ENCODE data around the gene JAM3. TPM values are rescaled to one million over a fixed set of nuclear protein-coding genes. Genes with fewer than 3 reads are reported as not detected.

The JAM3 gene
- total RNA-seq, 1 experiment from 2014 or later: not detected

- H3K27me3 ChIP-seq (ENCODE audit: insufficient read depth, low read depth): no peaks in the 10 kb centered on the region
- no peaks in the 10 kb centered on the region for H3K9me3 ChIP-seq (ENCODE audit: insufficient read depth, low read depth)
- CTCF ChIA-PET: no interaction called here
- no peak overlapping the region for H3K27ac ChIP-seq
- H3K4me1 ChIP-seq (replicated peaks; ENCODE audit: insufficient read depth): no peaks in the 10 kb centered on the region
- no peak overlapping the region for H3K4me3 ChIP-seq
- no peaks in the 10 kb centered on the region for H4K20me1 ChIP-seq (ENCODE audit: insufficient read depth)
- no peaks in the 10 kb centered on the region; the same call in 1 of the 2 replicates for H3K36me3 ChIP-seq (ENCODE audit: low read depth)
- no peaks in the 10 kb centered on the region for H3K79me2 ChIP-seq (ENCODE audit: low read depth)
- H3K4me2 ChIP-seq: no peak overlapping the region
- TF ChIP-seq EZH2 (IDR thresholded peaks at IDR 0.05; ENCODE audit: low read depth): no peak
- TF ChIP-seq, protein P1, sequence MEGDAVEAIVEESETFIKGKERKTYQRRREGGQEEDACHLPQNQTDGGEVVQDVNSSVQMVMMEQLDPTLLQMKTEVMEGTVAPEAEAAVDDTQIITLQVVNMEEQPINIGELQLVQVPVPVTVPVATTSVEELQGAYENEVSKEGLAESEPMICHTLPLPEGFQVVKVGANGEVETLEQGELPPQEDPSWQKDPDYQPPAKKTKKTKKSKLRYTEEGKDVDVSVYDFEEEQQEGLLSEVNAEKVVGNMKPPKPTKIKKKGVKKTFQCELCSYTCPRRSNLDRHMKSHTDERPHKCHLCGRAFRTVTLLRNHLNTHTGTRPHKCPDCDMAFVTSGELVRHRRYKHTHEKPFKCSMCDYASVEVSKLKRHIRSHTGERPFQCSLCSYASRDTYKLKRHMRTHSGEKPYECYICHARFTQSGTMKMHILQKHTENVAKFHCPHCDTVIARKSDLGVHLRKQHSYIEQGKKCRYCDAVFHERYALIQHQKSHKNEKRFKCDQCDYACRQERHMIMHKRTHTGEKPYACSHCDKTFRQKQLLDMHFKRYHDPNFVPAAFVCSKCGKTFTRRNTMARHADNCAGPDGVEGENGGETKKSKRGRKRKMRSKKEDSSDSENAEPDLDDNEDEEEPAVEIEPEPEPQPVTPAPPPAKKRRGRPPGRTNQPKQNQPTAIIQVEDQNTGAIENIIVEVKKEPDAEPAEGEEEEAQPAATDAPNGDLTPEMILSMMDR (conservative IDR thresholded peaks at IDR 0.05): no peak
- H2AFZ ChIP-seq: no peak overlapping the region
- no peaks in the 10 kb centered on the region for H3F3A ChIP-seq (ENCODE audit: insufficient read depth, low read depth)
- POLR2A ChIA-PET (ENCODE audit: unreplicated experiment): no interaction called here
- no TSS peak for BruUV-seq (replicated peaks)
- no peak for DNase-seq
- no peaks in the 10 kb centered on the region for H3K9me2 ChIP-seq (ENCODE audit: insufficient read depth)
- intact Hi-C loops (cut with micrococcal nuclease; ENCODE audit: unreplicated experiment): no loop called here
These were observed 82.3 kb downstream of the JAM3 start for GRCh38 chr11:134151083-134151747.

GRCh38 chr11:134152696-134153095, 83.8 kb downstream of the JAM3 start:
- H3F3A ChIP-seq (ENCODE audit: insufficient read depth, low read depth): no peaks in the 10 kb centered on the region
- no peaks in the 10 kb centered on the region for H3K4me1 ChIP-seq (replicated peaks; ENCODE audit: insufficient read depth)
- ChIA-PET POLR2A (ENCODE audit: unreplicated experiment) (no interaction called here), CTCF (no interaction called here)
- H3K9me2 ChIP-seq (ENCODE audit: insufficient read depth): no peaks in the 10 kb centered on the region
- H3K36me3 ChIP-seq (ENCODE audit: low read depth): peaks cover 4% of the 10 kb centered on the region
- no TSS peak for BruUV-seq (replicated peaks)
- H4K20me1 ChIP-seq (ENCODE audit: insufficient read depth): no peaks in the 10 kb centered on the region
- H3K9me3 ChIP-seq (ENCODE audit: insufficient read depth, low read depth): no peaks in the 10 kb centered on the region
- TF ChIP-seq, protein P1 (conservative IDR thresholded peaks at IDR 0.05): no peak
- no peak for TF ChIP-seq EZH2 (IDR thresholded peaks at IDR 0.05; ENCODE audit: low read depth)
- no peaks in the 10 kb centered on the region for H3K27me3 ChIP-seq (ENCODE audit: insufficient read depth, low read depth)
- H3K79me2 ChIP-seq (ENCODE audit: low read depth): no peaks in the 10 kb centered on the region
- no peak overlapping the region for H3K4me2 ChIP-seq
- no peak overlapping the region for H2AFZ ChIP-seq
- intact Hi-C loops (cut with micrococcal nuclease; ENCODE audit: unreplicated experiment): no loop called here
- DNase-seq: no peak
- H3K4me3 ChIP-seq: no peak overlapping the region
- H3K27ac ChIP-seq: no peak overlapping the region

DNA sequence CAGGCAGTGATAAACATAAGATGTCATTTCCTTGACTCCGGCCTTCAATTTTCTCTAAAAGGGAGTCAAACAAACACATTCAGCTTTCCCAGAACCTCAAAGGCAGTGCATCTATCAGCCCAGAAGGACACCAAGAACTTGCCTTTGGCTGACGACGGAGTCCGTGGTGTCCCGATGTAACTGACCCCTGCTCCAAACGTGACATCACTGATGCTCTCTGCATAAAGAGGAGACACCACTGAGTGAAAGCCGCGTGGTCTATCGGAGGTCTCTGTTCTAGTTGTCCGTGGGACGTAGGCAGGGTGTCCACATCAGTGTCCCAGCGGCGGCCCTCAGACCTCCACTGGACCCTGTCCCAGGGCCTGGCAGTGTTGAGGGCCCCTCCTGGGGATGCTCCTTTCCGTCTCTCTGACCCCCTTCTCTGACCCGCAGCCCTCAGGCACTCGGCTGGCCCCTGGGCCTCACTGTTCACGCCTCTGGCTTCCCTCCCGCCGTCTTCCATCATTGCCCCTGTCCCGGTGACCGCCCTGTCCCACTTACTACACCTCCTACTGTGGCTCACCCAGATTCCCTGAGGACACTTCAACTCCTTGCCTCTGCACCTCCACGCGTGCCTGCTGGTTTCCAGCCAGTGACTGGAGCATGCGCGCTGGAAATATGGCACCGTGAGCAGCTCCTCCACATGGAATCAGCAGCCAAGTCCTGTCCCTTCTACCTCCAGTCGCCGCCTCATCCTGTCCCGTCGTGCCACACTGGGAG, 84.5 kb downstream of the JAM3 start:
- Histone ChIP-seq H2AFZ (no peak overlapping the region), H3K4me2 (no peak overlapping the region), H3K36me3 (ENCODE audit: low read depth) (peaks cover 4% of the 10 kb centered on the region), H3K79me2 (ENCODE audit: low read depth) (no peaks in the 10 kb centered on the region), H3K9me3 (ENCODE audit: insufficient read depth, low read depth) (no peaks in the 10 kb centered on the region), H4K20me1 (ENCODE audit: insufficient read depth) (no peaks in the 10 kb centered on the region), H3F3A (ENCODE audit: insufficient read depth, low read depth) (no peaks in the 10 kb centered on the region), H3K9me2 (ENCODE audit: insufficient read depth) (no peaks in the 10 kb centered on the region), H3K27ac (no peak overlapping the region), H3K27me3 (ENCODE audit: insufficient read depth, low read depth) (no peaks in the 10 kb centered on the region), H3K4me3 (no peak overlapping the region), H3K4me1 (replicated peaks; ENCODE audit: insufficient read depth) (no peaks in the 10 kb centered on the region)
- CTCF ChIA-PET: no interaction called here
- TF ChIP-seq, protein P1 (conservative IDR thresholded peaks at IDR 0.05): no peak
- TF ChIP-seq EZH2 (IDR thresholded peaks at IDR 0.05; ENCODE audit: low read depth): no peak
- POLR2A ChIA-PET (ENCODE audit: unreplicated experiment): no interaction called here
- no TSS peak for BruUV-seq (replicated peaks)
- no peak for DNase-seq
- intact Hi-C loops (cut with micrococcal nuclease; ENCODE audit: unreplicated experiment): no loop called here
